Stimulated activated CD8-positive, alpha-beta memory T cell treated with anti-CD3 and anti-CD28 coated beads, Interleukin-15, amount 100 ng/mL, for 24 hours (primary cell): ENCODE data around the gene LRRC8C.

Experiments
- DNase-seq: peaks from one replicate; pipeline ENCODE4 v3.0.0-alpha.2; 2020; ENCODE audit warnings: low read depth

The LRRC8C gene

GRCh38 chr1:89633800-89634625, 1.1 kb downstream of the LRRC8C start:
- no peak for DNase-seq

- no peak for DNase-seq
These were observed 3.2 kb downstream of the LRRC8C start for GRCh38 chr1:89635825-89636815.

GRCh38 chr1:89637496-89637895, 4.6 kb downstream of the LRRC8C start:
- DNase-seq = no peak

- DNase-seq = no peak
These were observed 7.5 kb downstream of the LRRC8C start for GRCh38 chr1:89640440-89640839.

- DNase-seq = no peak
These were observed 8.9 kb downstream of the LRRC8C start for GRCh38 chr1:89641781-89642180.

GRCh38 chr1:89643577-89643976, 10.7 kb downstream of the LRRC8C start:
- DNase-seq = no peak

GRCh38 chr1:89644119-89644814, 11.3 kb downstream of the LRRC8C start:
- DNase-seq = no peak

- DNase-seq = no peak
These were observed 13.3 kb downstream of the LRRC8C start for GRCh38 chr1:89646259-89646658.

- no peak for DNase-seq
These were observed 16.9 kb downstream of the LRRC8C start for GRCh38 chr1:89649783-89650182.

GRCh38 chr1:89652373-89652772, 19.5 kb downstream of the LRRC8C start:
- DNase-seq = no peak

GRCh38 chr1:89657886-89658285, 25.0 kb downstream of the LRRC8C start:
- DNase-seq = no peak

GRCh38 chr1:89659322-89660081, 26.6 kb downstream of the LRRC8C start:
- DNase-seq = no peak

GRCh38 chr1:89660224-89661061, 27.5 kb downstream of the LRRC8C start:
- DNase-seq = no peak

GRCh38 chr1:89665941-89666340, 33.0 kb downstream of the LRRC8C start:
- DNase-seq = no peak

- no peak for DNase-seq
These were observed 33.7 kb downstream of the LRRC8C start for GRCh38 chr1:89666640-89667039.

- DNase-seq = no peak
These were observed 34.8 kb downstream of the LRRC8C start for GRCh38 chr1:89667691-89668090.

- no peak for DNase-seq
These were observed 36.0 kb downstream of the LRRC8C start for GRCh38 chr1:89668961-89669360.

- DNase-seq = no peak
These were observed 36.5 kb downstream of the LRRC8C start for GRCh38 chr1:89669441-89669840.

GRCh38 chr1:89670163-89670562, 37.2 kb downstream of the LRRC8C start:
- DNase-seq = no peak

GRCh38 chr1:89670711-89671110, 37.8 kb downstream of the LRRC8C start:
- DNase-seq = no peak
